CD4-positive, alpha-beta T cell (primary cell): ENCODE measurements around the gene XPO6. TPM values are rescaled to one million over a fixed set of nuclear protein-coding genes. Genes with fewer than 3 reads are reported as not detected.
A peak's percentile ranks its signal among the peaks of the same experiment; 100 is the strongest.

ENCODE experiments used
- ATAC-seq: fragments of 200-7000 bp; cut with Tn5 transposase; one replicate; pipeline ENCODE4 v1.10.0; 2022; ENCODE audit warnings: mild to moderate bottlenecking; ENCODE audit not compliant: poor library complexity
- CTCF ChIA-PET: fragments of 350-600 bp; sonication (Branson Sonifier 250); formaldehyde crosslinking; loops from one replicate; lab custom pipeline; 2021; ENCODE audit warnings: antibody characterized with exemption, inconsistent platforms; lab: Charles Lee
- POLR2A ChIA-PET: fragments of 350-600 bp; sonication (Branson Sonifier 250); formaldehyde crosslinking; loops from one replicate; lab custom pipeline; 2021; ENCODE audit warnings: antibody characterized with exemption, inconsistent platforms; lab: Charles Lee
- DNase-seq, 14 experiments: peaks; one replicate each; pipeline ENCODE4 v3.0.0-alpha.2; 2013 to 2020; ENCODE audit warnings: mixed read lengths in 2 of 14
- H3K27ac ChIP-seq, 2 donors: one replicate each; pipeline versions ENCODE4 v1.5.1 to v1.7.0; 2013; ENCODE audit warnings: low read length in 2 of 2, low read depth in 1 of 2, mild to moderate bottlenecking in 1 of 2
- H3K27me3 ChIP-seq, 2 experiments: 1 replicate in 1 of 2; 2 replicates in 1 of 2; pipeline versions ENCODE4 v1.6.1 to v1.7.0; 2013; ENCODE audit warnings: low read length in 2 of 2, control low read depth in 1 of 2, mild to moderate bottlenecking in 1 of 2, moderate library complexity in 1 of 2; ENCODE audit not compliant: insufficient read depth in 2 of 2, control insufficient read depth in 1 of 2
- H3K36me3 ChIP-seq: one replicate; pipeline ENCODE4 v1.6.1; 2013; ENCODE audit warnings: low read length, control low read depth; ENCODE audit not compliant: insufficient read depth
- H3K4me1 ChIP-seq: one replicate; pipeline ENCODE4 v1.6.1; 2013; ENCODE audit warnings: low read length, control low read depth; ENCODE audit not compliant: insufficient read depth
- H3K4me3 ChIP-seq: one replicate; pipeline ENCODE4 v1.5.1; 2013; ENCODE audit warnings: mild to moderate bottlenecking, low read length, moderate library complexity
- H3K9me3 ChIP-seq, 2 experiments: 1 replicate in 1 of 2; 2 replicates in 1 of 2; pipeline versions ENCODE4 v1.6.1 to v1.7.0; 2013; ENCODE audit warnings: low read length in 2 of 2, mild to moderate bottlenecking in 2 of 2, control low read depth in 1 of 2, moderate library complexity in 1 of 2; ENCODE audit not compliant: control insufficient read depth in 1 of 2, insufficient read depth in 1 of 2
- H3K27ac Mint-ChIP-seq: one replicate; pipeline ENCODE4 v1.8.0; 2020; ENCODE audit warnings: mixed read lengths
- H3K27me3 Mint-ChIP-seq: one replicate; pipeline ENCODE4 v1.8.0; 2021; ENCODE audit warnings: mixed read lengths
- H3K36me3 Mint-ChIP-seq: one replicate; pipeline ENCODE4 v1.8.0; 2021; ENCODE audit warnings: low read depth, mixed read lengths
- H3K4me1 Mint-ChIP-seq: one replicate; pipeline ENCODE4 v1.8.0; 2021; ENCODE audit warnings: low read depth, mixed read lengths
- H3K4me3 Mint-ChIP-seq: one replicate; pipeline ENCODE4 v1.8.0; 2020; ENCODE audit warnings: mild to moderate bottlenecking, mixed read lengths
- H3K9me3 Mint-ChIP-seq: one replicate; pipeline ENCODE4 v1.8.0; 2020; ENCODE audit warnings: mixed read lengths
- intact Hi-C, 2 experiments: fragments of 100-400 bp; cut with DNase I in 1 of 2; cut with micrococcal nuclease in 1 of 2; formaldehyde crosslinking; loops; one replicate each; pipeline versions ENCODE4 v1.15.1 to v1.9.0; 2023 to 2025; cut with DNase I, micrococcal nuclease
- total RNA-seq, 174 experiments: library from RNA in 2 of 174; stranded (reverse) in 2 of 174; gene quantifications; one replicate each; pipeline ENCODE4 v1.2.3 and lab custom pipeline; 2021 to 2026
- TF ChIP-seq, protein P1 (sequence below): fragments of 200-600 bp; IDR thresholded peaks from one replicate; pipeline ENCODE4 v1.8.0; 2022; ENCODE audit warnings: antibody characterized with exemption, mild to moderate bottlenecking

XPO6 gene
- total RNA-seq, 2 experiments from 2014 or later: 378 to 390 TPM

DNA sequence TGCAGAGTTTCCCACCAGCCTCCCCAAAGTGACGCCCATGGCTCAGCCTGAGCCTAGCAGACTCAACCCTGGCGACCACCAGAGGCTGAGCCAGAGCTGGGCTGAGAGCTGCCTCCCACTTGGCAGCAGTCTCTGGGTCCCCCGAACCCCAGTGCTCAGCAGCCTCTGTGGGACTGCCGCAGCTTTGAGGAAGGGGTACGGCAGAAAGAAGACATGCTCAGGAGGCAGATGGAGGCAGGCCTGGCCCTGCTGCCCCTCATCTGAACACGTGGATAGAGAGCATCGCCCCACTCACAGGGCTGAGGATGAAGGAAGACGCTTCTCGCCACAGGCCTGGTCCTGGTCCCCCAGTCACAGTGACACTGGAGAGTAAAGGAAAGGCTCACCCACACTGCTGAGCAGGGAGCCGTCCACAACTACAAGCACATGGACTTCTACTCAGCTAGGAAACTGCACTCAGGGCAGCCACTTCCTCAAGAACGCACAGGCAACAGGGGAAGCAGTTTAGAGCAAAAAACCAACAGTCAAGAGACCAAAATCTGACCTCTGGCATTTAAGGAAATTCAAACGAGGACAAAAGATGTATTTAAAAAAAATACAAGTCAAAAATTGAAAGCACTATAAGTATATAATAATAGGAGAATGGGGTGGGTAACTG, 103.0 kb downstream of the XPO6 start:
- no peaks in the 10 kb centered on the region for H3K9me3 ChIP-seq
- Mint-ChIP-seq H3K4me3 (no peak overlapping the region), H3K27ac (peak overlapping the region; percentile 46), H3K36me3 (peaks cover 98% of the 10 kb centered on the region), H3K4me1 (peaks cover 17% of the 10 kb centered on the region), H3K27me3 (no peaks in the 10 kb centered on the region), H3K9me3 (no peaks in the 10 kb centered on the region)
- H3K4me3 ChIP-seq: no peak overlapping the region
- TF ChIP-seq, protein P1, sequence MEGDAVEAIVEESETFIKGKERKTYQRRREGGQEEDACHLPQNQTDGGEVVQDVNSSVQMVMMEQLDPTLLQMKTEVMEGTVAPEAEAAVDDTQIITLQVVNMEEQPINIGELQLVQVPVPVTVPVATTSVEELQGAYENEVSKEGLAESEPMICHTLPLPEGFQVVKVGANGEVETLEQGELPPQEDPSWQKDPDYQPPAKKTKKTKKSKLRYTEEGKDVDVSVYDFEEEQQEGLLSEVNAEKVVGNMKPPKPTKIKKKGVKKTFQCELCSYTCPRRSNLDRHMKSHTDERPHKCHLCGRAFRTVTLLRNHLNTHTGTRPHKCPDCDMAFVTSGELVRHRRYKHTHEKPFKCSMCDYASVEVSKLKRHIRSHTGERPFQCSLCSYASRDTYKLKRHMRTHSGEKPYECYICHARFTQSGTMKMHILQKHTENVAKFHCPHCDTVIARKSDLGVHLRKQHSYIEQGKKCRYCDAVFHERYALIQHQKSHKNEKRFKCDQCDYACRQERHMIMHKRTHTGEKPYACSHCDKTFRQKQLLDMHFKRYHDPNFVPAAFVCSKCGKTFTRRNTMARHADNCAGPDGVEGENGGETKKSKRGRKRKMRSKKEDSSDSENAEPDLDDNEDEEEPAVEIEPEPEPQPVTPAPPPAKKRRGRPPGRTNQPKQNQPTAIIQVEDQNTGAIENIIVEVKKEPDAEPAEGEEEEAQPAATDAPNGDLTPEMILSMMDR: no peak
- no peak overlapping the region for H3K27ac ChIP-seq
- ChIA-PET POLR2A (no interaction called here), CTCF (no interaction called here)
- ATAC-seq (no peak), DNase-seq (no peak)
- H3K36me3 ChIP-seq: peaks cover 99% of the 10 kb centered on the region
- peaks cover 4% of the 10 kb centered on the region for H3K4me1 ChIP-seq
- intact Hi-C loops: no loop called here
- H3K27me3 ChIP-seq: no peaks in the 10 kb centered on the region

DNA sequence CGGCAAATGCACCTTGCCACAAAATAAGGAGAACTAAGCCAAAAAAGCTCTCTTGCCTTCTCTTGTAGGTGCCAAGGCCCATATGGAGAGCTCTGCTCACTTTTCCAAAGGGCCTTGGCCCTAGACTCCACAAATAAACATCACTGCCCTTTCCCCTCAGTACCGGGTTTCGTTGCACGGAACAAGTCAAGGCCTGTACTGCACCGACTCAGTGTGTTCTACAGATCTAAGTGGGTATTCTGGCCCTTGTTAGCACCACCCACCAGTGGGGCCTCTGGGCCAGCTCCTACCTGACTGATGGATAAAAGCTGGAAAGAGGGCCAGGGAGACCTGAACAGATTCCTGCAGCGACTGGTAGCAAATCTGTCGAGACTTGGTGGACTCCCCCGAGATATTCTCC, 104.5 kb downstream of the XPO6 start:
- H3K9me3 Mint-ChIP-seq: no peaks in the 10 kb centered on the region
- no peaks in the 10 kb centered on the region for H3K9me3 ChIP-seq

DNA sequence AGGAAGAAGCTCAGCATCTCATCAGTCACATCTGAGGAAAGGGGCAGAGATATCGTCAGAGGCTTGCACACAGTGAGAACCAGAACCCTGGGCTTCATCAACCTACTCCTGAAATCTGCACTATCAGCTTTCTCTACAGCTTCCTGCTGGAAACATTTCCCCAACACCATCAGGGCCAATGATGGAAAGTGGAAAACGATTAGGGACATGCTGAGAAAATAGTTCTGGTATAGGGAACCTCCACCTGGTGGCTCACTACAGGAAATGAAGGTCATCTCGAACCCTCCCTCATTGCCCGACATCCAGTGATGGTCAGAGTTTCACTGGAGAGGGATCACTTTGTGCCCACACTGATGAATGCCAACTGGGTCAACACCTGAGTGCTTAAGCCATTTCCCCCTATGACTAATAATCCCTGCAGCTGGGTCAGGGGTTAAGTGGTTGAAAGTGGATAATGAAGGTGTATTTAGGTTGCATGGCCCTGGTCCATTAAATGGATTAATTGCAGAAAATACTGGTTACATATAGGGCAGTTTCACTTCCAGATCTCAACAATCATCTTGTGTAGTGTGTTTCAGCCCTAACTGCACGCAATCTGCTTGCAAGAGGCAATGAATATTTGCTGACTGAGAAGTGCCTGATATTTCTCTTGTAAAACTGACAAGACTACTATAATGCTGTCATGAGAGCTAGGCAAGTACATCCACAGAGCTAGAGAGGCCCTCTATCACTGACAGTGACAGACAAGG, 105.1 kb downstream of the XPO6 start:
- Mint-ChIP-seq H3K27me3 (no peaks in the 10 kb centered on the region), H3K27ac (peak overlapping the region; percentile 47), H3K9me3 (no peaks in the 10 kb centered on the region), H3K4me1 (peaks cover 17% of the 10 kb centered on the region), H3K4me3 (no peak overlapping the region), H3K36me3 (peaks cover 99% of the 10 kb centered on the region)
- Histone ChIP-seq H3K9me3 (no peaks in the 10 kb centered on the region), H3K36me3 (peaks cover 99% of the 10 kb centered on the region), H3K4me3 (no peak overlapping the region), H3K4me1 (peaks cover 4% of the 10 kb centered on the region), H3K27me3 (no peaks in the 10 kb centered on the region), H3K27ac (no peak overlapping the region)
- ChIA-PET CTCF (no interaction called here), POLR2A (no interaction called here)
- DNase-seq (no peak), ATAC-seq (no peak)
- intact Hi-C loops: no loop called here
- TF ChIP-seq, protein P1: no peak

More for the DNA sequence above, 104.5 kb downstream of the XPO6 start:
- H3K4me3 Mint-ChIP-seq: no peak overlapping the region
- H3K27me3 Mint-ChIP-seq: no peaks in the 10 kb centered on the region
- TF ChIP-seq, protein P1: no peak
- peaks cover 4% of the 10 kb centered on the region for H3K4me1 ChIP-seq
- ChIA-PET POLR2A (no interaction called here), CTCF (no interaction called here)
- peak overlapping the region; percentile 51 for H3K27ac Mint-ChIP-seq
- peaks cover 99% of the 10 kb centered on the region for H3K36me3 ChIP-seq
- no peaks in the 10 kb centered on the region for H3K27me3 ChIP-seq
- peaks cover 99% of the 10 kb centered on the region for H3K36me3 Mint-ChIP-seq
- H3K27ac ChIP-seq: no peak overlapping the region
- ATAC-seq (no peak), DNase-seq (no peak)
- intact Hi-C loops: no loop called here
- no peak overlapping the region for H3K4me3 ChIP-seq
- peaks cover 17% of the 10 kb centered on the region for H3K4me1 Mint-ChIP-seq
